Prostate gland (tissue), 2 donors: Measurements from ENCODE around the gene ZNF385B.

ENCODE experiments used
- POLR2A ChIP-seq: fragments of 450-650 bp; IDR thresholded peaks from one replicate; pipeline ENCODE4 v1.6.1; 2016; ENCODE audit warnings: antibody characterized with exemption, mild to moderate bottlenecking
- POLR2AphosphoS5 ChIP-seq: sonication (generic); formaldehyde crosslinking; IDR thresholded peaks from one replicate; pipeline ENCODE4 v1.6.1; 2017; ENCODE audit warnings: antibody characterized with exemption
- TF ChIP-seq, protein P1 (sequence below), 4 experiments: fragments of 200-600 bp in 2 of 4; fragments of 450-650 bp in 2 of 4; sonication (generic) in 2 of 4; IDR thresholded peaks; 1 replicate in 3 of 4; 2 replicates in 1 of 4; pipeline ENCODE4 v1.5.1; 2016 to 2019; ENCODE audit warnings: antibody characterized with exemption in 4 of 4, mild to moderate bottlenecking in 2 of 4, moderate library complexity in 2 of 4

DNA sequence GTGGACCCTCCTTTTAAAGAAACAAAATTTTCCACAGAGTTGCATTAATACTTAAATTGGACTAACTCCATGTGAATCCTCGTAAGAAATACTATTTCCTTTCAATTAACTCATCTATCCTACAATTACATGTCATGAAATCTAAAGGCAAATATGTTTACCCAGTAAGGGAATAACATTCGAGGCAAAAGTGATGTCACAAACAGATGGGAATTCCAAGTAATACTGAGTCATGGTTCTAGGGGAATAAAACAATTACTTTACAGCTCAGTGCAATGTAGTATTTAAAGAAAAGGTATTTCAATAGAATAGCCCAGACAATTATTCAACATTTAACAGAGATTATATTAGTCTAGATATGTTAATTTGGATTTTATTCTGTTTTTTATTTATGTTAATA, 205.8 kb downstream of the ZNF385B start:
- TF ChIP-seq POLR2A, result no peak
- TF ChIP-seq, protein P1, sequence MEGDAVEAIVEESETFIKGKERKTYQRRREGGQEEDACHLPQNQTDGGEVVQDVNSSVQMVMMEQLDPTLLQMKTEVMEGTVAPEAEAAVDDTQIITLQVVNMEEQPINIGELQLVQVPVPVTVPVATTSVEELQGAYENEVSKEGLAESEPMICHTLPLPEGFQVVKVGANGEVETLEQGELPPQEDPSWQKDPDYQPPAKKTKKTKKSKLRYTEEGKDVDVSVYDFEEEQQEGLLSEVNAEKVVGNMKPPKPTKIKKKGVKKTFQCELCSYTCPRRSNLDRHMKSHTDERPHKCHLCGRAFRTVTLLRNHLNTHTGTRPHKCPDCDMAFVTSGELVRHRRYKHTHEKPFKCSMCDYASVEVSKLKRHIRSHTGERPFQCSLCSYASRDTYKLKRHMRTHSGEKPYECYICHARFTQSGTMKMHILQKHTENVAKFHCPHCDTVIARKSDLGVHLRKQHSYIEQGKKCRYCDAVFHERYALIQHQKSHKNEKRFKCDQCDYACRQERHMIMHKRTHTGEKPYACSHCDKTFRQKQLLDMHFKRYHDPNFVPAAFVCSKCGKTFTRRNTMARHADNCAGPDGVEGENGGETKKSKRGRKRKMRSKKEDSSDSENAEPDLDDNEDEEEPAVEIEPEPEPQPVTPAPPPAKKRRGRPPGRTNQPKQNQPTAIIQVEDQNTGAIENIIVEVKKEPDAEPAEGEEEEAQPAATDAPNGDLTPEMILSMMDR (IDR thresholded peaks at IDR 0.05), result no peak
- no peak for TF ChIP-seq POLR2AphosphoS5
